Tibial artery (tissue), 4 donors: ENCODE measurements around the gene TMEM88.

Source experiments
- DNase-seq, 2 donors: peaks; one replicate each; pipeline ENCODE4 v3.0.0-alpha.2; 2019
- H3K27ac ChIP-seq, 2 donors: fragments of 200-600 bp; sonication (generic) in 1 of 2; 1 replicate in 1 of 2; 2 replicates in 1 of 2; pipeline ENCODE4 v1.5.1; 2018 to 2019; ENCODE audit warnings: mild to moderate bottlenecking in 1 of 2
- H3K27me3 ChIP-seq, 2 donors: fragments of 200-600 bp; sonication (generic) in 1 of 2; one replicate each; pipeline versions ENCODE4 v1.5.1 to v1.6.0; 2016 to 2019
- H3K36me3 ChIP-seq, 3 donors: fragments of 200-600 bp; sonication (generic) in 2 of 3; one replicate each; pipeline ENCODE4 v1.5.1; 2016 to 2019; ENCODE audit warnings: mild to moderate bottlenecking in 2 of 3
- H3K4me1 ChIP-seq, 4 donors: fragments of 200-600 bp; sonication (generic) in 2 of 4; 1 replicate in 3 of 4; 2 replicates in 1 of 4; pipeline ENCODE4 v1.5.1; 2016 to 2019
- H3K4me3 ChIP-seq, 2 donors: fragments of 200-600 bp; sonication (generic) in 1 of 2; 1 replicate in 1 of 2; 2 replicates in 1 of 2; pipeline ENCODE4 v1.5.1; 2018 to 2019; ENCODE audit warnings: mild to moderate bottlenecking in 2 of 2
- H3K9me3 ChIP-seq, 3 donors: fragments of 200-600 bp; sonication (generic) in 1 of 3; one replicate each; pipeline ENCODE4 v1.5.1; 2016 to 2019
- CTCF ChIP-seq, 2 experiments: fragments of 200-600 bp in 1 of 2; fragments of 450-650 bp in 1 of 2; IDR thresholded peaks; one replicate each; pipeline ENCODE4 v1.5.1; 2017 to 2019; ENCODE audit warnings: antibody characterized with exemption in 2 of 2, mild to moderate bottlenecking in 1 of 2, moderate library complexity in 1 of 2
- intact Hi-C: fragments of 100-400 bp; cut with DNase I; formaldehyde crosslinking; loops from one replicate; pipeline ENCODE4 v1.15.0; 2023; ENCODE audit warnings: low total_unique reads

Gene TMEM88

GRCh38 chr17:7836596-7837407, 18.1 kb upstream of the TMEM88 start:
- peak; percentile 91 to 95 for DNase-seq
- intact Hi-C loops: no loop called here
- peak overlapping the region; percentile 82 to 90 for H3K4me3 ChIP-seq
- no peaks in the 10 kb centered on the region for H3K9me3 ChIP-seq
- TF ChIP-seq CTCF (IDR thresholded peaks at IDR 0.05): peak in 1 of 2 experiments; percentile 6
- peak overlapping the region; percentile 96 for H3K27ac ChIP-seq
- peaks cover 0 to 7% of the 10 kb centered on the region in 2 donors for H3K27me3 ChIP-seq
- no peaks in the 10 kb centered on the region for H3K36me3 ChIP-seq
- peaks cover 4 to 51% (median 40%) of the 10 kb centered on the region in 4 donors for H3K4me1 ChIP-seq

GRCh38 chr17:7837408-7838088, 17.3 kb upstream of the TMEM88 start:
- peaks cover 4 to 53% (median 40%) of the 10 kb centered on the region in 4 donors for H3K4me1 ChIP-seq
- intact Hi-C loops: no loop called here
- H3K4me3 ChIP-seq: peak overlapping the region; percentile 9 to 82
- TF ChIP-seq CTCF (IDR thresholded peaks at IDR 0.05): no peak
- no peak for DNase-seq
- H3K27ac ChIP-seq: peak overlapping the region; percentile 96
- H3K9me3 ChIP-seq: no peaks in the 10 kb centered on the region
- H3K27me3 ChIP-seq: no peaks in the 10 kb centered on the region
- no peaks in the 10 kb centered on the region for H3K36me3 ChIP-seq

GRCh38 chr17:7838090-7839075, 16.5 kb upstream of the TMEM88 start:
- peak in 1 of 2 donors; percentile 62 for DNase-seq
- Histone ChIP-seq H3K36me3 (no peaks in the 10 kb centered on the region), H3K27me3 (no peaks in the 10 kb centered on the region), H3K9me3 (no peaks in the 10 kb centered on the region), H3K4me3 (peak overlapping the region; percentile 3 to 9), H3K27ac (peak overlapping the region; percentile 3 to 96), H3K4me1 (peaks cover 4 to 57% (median 44%) of the 10 kb centered on the region in 4 donors)
- intact Hi-C loops: no loop called here
- no peak for TF ChIP-seq CTCF (IDR thresholded peaks at IDR 0.05)

GRCh38 chr17:7839190-7839875, 15.5 kb upstream of the TMEM88 start:
- no peak for DNase-seq
- Histone ChIP-seq H3K4me1 (peaks cover 4 to 65% (median 46%) of the 10 kb centered on the region in 4 donors), H3K27ac (peak overlapping the region in 1 of 2 donors; percentile 89), H3K4me3 (no peak overlapping the region), H3K36me3 (no peaks in the 10 kb centered on the region), H3K9me3 (no peaks in the 10 kb centered on the region), H3K27me3 (no peaks in the 10 kb centered on the region)
- no peak for TF ChIP-seq CTCF (IDR thresholded peaks at IDR 0.05)
- intact Hi-C loops: no loop called here

- peak overlapping the region in 1 of 2 donors; percentile 89 for H3K27ac ChIP-seq
- H3K4me1 ChIP-seq: peaks cover 4 to 67% (median 46%) of the 10 kb centered on the region in 4 donors
- TF ChIP-seq CTCF (IDR thresholded peaks at IDR 0.05): no peak
- intact Hi-C loops: loop anchor here (10.0 kb wide), 1 partner anchor 315 kb away; the partner anchor contains the start of gene PER1
- H3K9me3 ChIP-seq: no peaks in the 10 kb centered on the region
- no peaks in the 10 kb centered on the region for H3K36me3 ChIP-seq
- no peak for DNase-seq
- no peak overlapping the region for H3K4me3 ChIP-seq
- H3K27me3 ChIP-seq: no peaks in the 10 kb centered on the region
Measured at GRCh38 chr17:7839876-7840261, 15.0 kb upstream of the TMEM88 start.
